HEK293T (cell line): Measurements from ENCODE around the gene SCN4A.

Source experiments
- CTCF ChIA-PET: fragments of 350-600 bp; formaldehyde crosslinking; extraction: SDS; loops from one replicate; lab custom pipeline; 2021; ENCODE audit warnings: antibody characterized with exemption, inconsistent platforms; lab: Yijun Ruan, JAX
- POLR2A ChIA-PET: fragments of 350-600 bp; formaldehyde crosslinking; extraction: SDS; loops from one replicate; lab custom pipeline; 2020; ENCODE audit warnings: antibody characterized with exemption, inconsistent platforms; lab: Yijun Ruan, JAX
- DNase-seq: peaks from one replicate; pipeline ENCODE4 v3.0.0; 2012; ENCODE audit warnings: mixed read lengths; ENCODE audit errors: extremely low spot score
- ARNT ChIP-seq: fragments of 450-650 bp; IDR thresholded peaks from 2 replicates; pipeline ENCODE4 v1.6.1; 2017; ENCODE audit warnings: mild to moderate bottlenecking
- BHLHE40 ChIP-seq: fragments of 450-650 bp; IDR thresholded peaks from 2 replicates; pipeline ENCODE4 v1.6.1; 2016; ENCODE audit warnings: mild to moderate bottlenecking, moderate library complexity, borderline replicate concordance
- CTBP1 ChIP-seq: fragments of 450-650 bp; IDR thresholded peaks from 2 replicates; pipeline ENCODE4 v1.6.1; 2016; ENCODE audit warnings: borderline replicate concordance
- ELF4 ChIP-seq: fragments of 450-650 bp; IDR thresholded peaks from 2 replicates; pipeline ENCODE4 v1.6.1; 2017; ENCODE audit warnings: antibody characterized with exemption
- FOXA1 ChIP-seq: fragments of 450-650 bp; IDR thresholded peaks from 2 replicates; pipeline ENCODE4 v1.6.1; 2016; ENCODE audit warnings: mild to moderate bottlenecking
- FOXK2 ChIP-seq: fragments of 450-650 bp; IDR thresholded peaks from 2 replicates; pipeline ENCODE4 v1.6.1; 2016; ENCODE audit warnings: mild to moderate bottlenecking
- FOXM1 ChIP-seq: fragments of 450-650 bp; IDR thresholded peaks from 2 replicates; pipeline ENCODE4 v1.6.1; 2017; ENCODE audit warnings: mild to moderate bottlenecking, borderline replicate concordance
- HDGF ChIP-seq: fragments of 450-650 bp; IDR thresholded peaks from 2 replicates; pipeline ENCODE4 v1.6.1; 2017; ENCODE audit warnings: antibody characterized with exemption, borderline replicate concordance
- L3MBTL2 ChIP-seq: fragments of 450-650 bp; conservative IDR thresholded peaks from 2 replicates; pipeline ENCODE4 v1.6.1; 2016; ENCODE audit warnings: mild to moderate bottlenecking
- LEF1 ChIP-seq: fragments of 450-650 bp; IDR thresholded peaks from 2 replicates; pipeline ENCODE4 v1.6.1; 2017; ENCODE audit warnings: mild to moderate bottlenecking, borderline replicate concordance
- NFRKB ChIP-seq: fragments of 450-650 bp; IDR thresholded peaks from 2 replicates; pipeline ENCODE4 v1.6.1; 2016; ENCODE audit warnings: mild to moderate bottlenecking, moderate library complexity
- PKNOX1 ChIP-seq: fragments of 450-650 bp; IDR thresholded peaks from 2 replicates; pipeline ENCODE4 v1.6.1; 2016
- SP1 ChIP-seq: fragments of 450-650 bp; IDR thresholded peaks from 2 replicates; pipeline ENCODE4 v1.6.1; 2017
- SUZ12 ChIP-seq: fragments of 450-650 bp; IDR thresholded peaks from 2 replicates; pipeline ENCODE4 v1.6.1; 2016; ENCODE audit warnings: mild to moderate bottlenecking
- TARDBP ChIP-seq: fragments of 450-650 bp; IDR thresholded peaks from 2 replicates; pipeline ENCODE4 v1.6.1; 2016
- ZNF384 ChIP-seq: fragments of 450-650 bp; IDR thresholded peaks from 2 replicates; pipeline ENCODE4 v1.6.1; 2016

The SCN4A gene

GRCh38 chr17:64006361-64007088, 33.8 kb upstream of the SCN4A start:
- CTCF ChIA-PET, result interaction anchor here (0.9 to 2.1 kb wide), 2 partner anchors 11 to 87 kb away, joined by 3 to 6 read pairs; no protein-coding TSS in a partner anchor
- POLR2A ChIA-PET, result interaction anchor here (0.9 to 1.7 kb wide), 4 partner anchors 11 to 296 kb away, joined by 3 to 6 read pairs (median 3); no protein-coding TSS in a partner anchor
- TF ChIP-seq TARDBP (no peak), SP1 (no peak), FOXA1 (no peak), PKNOX1 (no peak), NFRKB (no peak), CTBP1 (no peak), FOXM1 (no peak), SUZ12 (no peak), ELF4 (no peak), HDGF (no peak), L3MBTL2 (no peak), LEF1 (no peak), BHLHE40 (no peak), ZNF384 (no peak), ARNT (no peak), FOXK2 (no peak)
- DNase-seq, result no peak

GRCh38 chr17:64005734-64006167, 33.0 kb upstream of the SCN4A start:
- ChIA-PET CTCF (interaction anchor here (0.6 to 2.1 kb wide), 3 partner anchors 11 to 119 kb away, joined by 3 to 6 read pairs (median 3); no protein-coding TSS in a partner anchor), POLR2A (interaction anchor here (1.1 to 1.7 kb wide), 2 partner anchors 11 to 20 kb away, joined by 3 to 6 read pairs; no protein-coding TSS in a partner anchor)
- TF ChIP-seq ELF4 (no peak), FOXM1 (no peak), NFRKB (no peak), FOXK2 (no peak), ARNT (no peak), PKNOX1 (no peak), ZNF384 (no peak), LEF1 (no peak), FOXA1 (no peak), TARDBP (no peak), SUZ12 (no peak), L3MBTL2 (no peak), HDGF (no peak), BHLHE40 (no peak), CTBP1 (no peak), SP1 (no peak)
- DNase-seq, result no peak

- POLR2A ChIA-PET, result interaction anchor here (1.1 to 1.7 kb wide), 2 partner anchors 10 to 20 kb away, joined by 3 to 6 read pairs; no protein-coding TSS in a partner anchor
- no peak for TF ChIP-seq NFRKB
- no peak for DNase-seq
- CTCF ChIA-PET, result interaction anchor here (0.6 to 2.1 kb wide), 3 partner anchors 12 to 118 kb away, joined by 3 to 6 read pairs (median 3); no protein-coding TSS in a partner anchor
Measured at GRCh38 chr17:64004903-64005733, 32.4 kb upstream of the SCN4A start.

GRCh38 chr17:64004218-64004770, 31.6 kb upstream of the SCN4A start:
- CTCF ChIA-PET, result no interaction called here
- TF ChIP-seq PKNOX1 (no peak), ARNT (no peak), ZNF384 (no peak), CTBP1 (no peak), HDGF (no peak), FOXM1 (no peak), L3MBTL2 (no peak), BHLHE40 (no peak), FOXA1 (no peak), ELF4 (no peak), SP1 (no peak), TARDBP (no peak), NFRKB (no peak), FOXK2 (no peak), SUZ12 (no peak), LEF1 (no peak)
- POLR2A ChIA-PET, result no interaction called here
- DNase-seq, result no peak

- POLR2A ChIA-PET, result no interaction called here
- TF ChIP-seq FOXM1, result no peak
- TF ChIP-seq CTBP1, result no peak
- no peak for TF ChIP-seq ZNF384
- TF ChIP-seq L3MBTL2, result no peak
- TF ChIP-seq FOXA1, result no peak
- no peak for TF ChIP-seq NFRKB
- no peak for TF ChIP-seq SUZ12
- no peak for TF ChIP-seq TARDBP
- no peak for TF ChIP-seq BHLHE40
- TF ChIP-seq LEF1, result no peak
- CTCF ChIA-PET, result no interaction called here
- DNase-seq, result no peak
Measured at GRCh38 chr17:64003526-64004121, 30.9 kb upstream of the SCN4A start.
